ENCODE measurements around the gene RELN.

DNA sequence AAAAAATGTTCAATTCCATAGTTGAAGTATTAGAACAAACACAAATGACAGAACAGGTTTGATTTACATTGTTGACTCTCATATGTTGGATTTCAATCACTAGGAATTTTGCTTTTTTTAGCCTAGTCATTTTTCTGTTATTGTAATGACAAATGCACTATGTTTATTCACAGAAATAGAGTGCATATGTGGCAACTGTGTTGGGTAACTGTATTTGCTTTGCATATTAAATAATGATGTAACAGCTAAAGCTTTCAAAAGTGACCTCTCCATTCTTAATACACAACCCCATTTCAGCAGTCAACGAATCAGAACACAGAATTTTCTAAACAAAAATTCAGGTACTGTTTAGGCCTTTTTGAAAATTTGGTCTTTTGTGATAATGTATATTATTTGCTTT, 489.5 kb downstream of the RELN start:
- TF ChIP-seq, protein P1, sequence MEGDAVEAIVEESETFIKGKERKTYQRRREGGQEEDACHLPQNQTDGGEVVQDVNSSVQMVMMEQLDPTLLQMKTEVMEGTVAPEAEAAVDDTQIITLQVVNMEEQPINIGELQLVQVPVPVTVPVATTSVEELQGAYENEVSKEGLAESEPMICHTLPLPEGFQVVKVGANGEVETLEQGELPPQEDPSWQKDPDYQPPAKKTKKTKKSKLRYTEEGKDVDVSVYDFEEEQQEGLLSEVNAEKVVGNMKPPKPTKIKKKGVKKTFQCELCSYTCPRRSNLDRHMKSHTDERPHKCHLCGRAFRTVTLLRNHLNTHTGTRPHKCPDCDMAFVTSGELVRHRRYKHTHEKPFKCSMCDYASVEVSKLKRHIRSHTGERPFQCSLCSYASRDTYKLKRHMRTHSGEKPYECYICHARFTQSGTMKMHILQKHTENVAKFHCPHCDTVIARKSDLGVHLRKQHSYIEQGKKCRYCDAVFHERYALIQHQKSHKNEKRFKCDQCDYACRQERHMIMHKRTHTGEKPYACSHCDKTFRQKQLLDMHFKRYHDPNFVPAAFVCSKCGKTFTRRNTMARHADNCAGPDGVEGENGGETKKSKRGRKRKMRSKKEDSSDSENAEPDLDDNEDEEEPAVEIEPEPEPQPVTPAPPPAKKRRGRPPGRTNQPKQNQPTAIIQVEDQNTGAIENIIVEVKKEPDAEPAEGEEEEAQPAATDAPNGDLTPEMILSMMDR (IDR thresholded peaks at IDR 0.05) = no peak
- no peak for TF ChIP-seq POLR2A (IDR thresholded peaks at IDR 0.05)
